SJCRH30 (cell line): ENCODE measurements around the gene ERCC6L. TPM values are rescaled to one million over a fixed set of nuclear protein-coding genes. Genes with fewer than 3 reads are reported as not detected.

Source experiments
- DNase-seq, 2 experiments: peaks; one replicate each; pipeline ENCODE4 v3.0.0-alpha.2; 2015 to 2020
- H3K27ac ChIP-seq: fragments of 250-450 bp; sonication (Bioruptor Pico); 2 replicates; pipeline ENCODE4 v1.5.1; 2020; ENCODE audit warnings: mild to moderate bottlenecking, moderate library complexity
- H3K27me3 ChIP-seq: fragments of 250-450 bp; sonication (Bioruptor Pico); 2 replicates; pipeline ENCODE4 v1.5.1; 2020; ENCODE audit warnings: mild to moderate bottlenecking, moderate library complexity
- H3K36me3 ChIP-seq: fragments of 250-450 bp; sonication (Bioruptor Pico); 2 replicates; pipeline ENCODE4 v1.5.1; 2020; ENCODE audit warnings: mild to moderate bottlenecking, moderate library complexity
- H3K4me1 ChIP-seq: fragments of 250-450 bp; sonication (Bioruptor Pico); 2 replicates; pipeline ENCODE4 v1.5.1; 2020; ENCODE audit warnings: mild to moderate bottlenecking, moderate library complexity
- H3K4me3 ChIP-seq: fragments of 250-450 bp; sonication (Bioruptor Pico); 2 replicates; pipeline ENCODE4 v1.5.1; 2020; ENCODE audit warnings: mild to moderate bottlenecking, moderate library complexity
- H3K9me3 ChIP-seq: fragments of 250-450 bp; sonication (Bioruptor Pico); replicated peaks from 2 replicates; pipeline ENCODE4 v1.5.1; 2020; ENCODE audit warnings: mild to moderate bottlenecking, moderate library complexity
- total RNA-seq: library from RNA; depleted of rRNA; stranded (reverse); fragments of >200 nt; shearing (Covaris generic); gene quantifications from 2 replicates; pipeline ENCODE4 v1.2.3, GENCODE V29; 2014; rRNA removed

The ERCC6L gene
- total RNA-seq, 1 experiment from 2014 or later: 36.6 TPM

- no peak for DNase-seq
- Histone ChIP-seq H3K27me3 (no peaks in the 10 kb centered on the region), H3K27ac (no peak overlapping the region), H3K36me3 (no peaks in the 10 kb centered on the region), H3K4me3 (no peak overlapping the region), H3K4me1 (no peaks in the 10 kb centered on the region), H3K9me3 (no peaks in the 10 kb centered on the region)
Measured at GRCh38 chrX:72158773-72159172, 80.1 kb downstream of the ERCC6L start.

Other genes with a start within 250 kb of the ERCC6L start
- 0.18 and 0.20 TPM in 2 replicates for gene RTL5, start 107.1 kb downstream of the ERCC6L start, total RNA-seq
- gene PIN4, start 57.3 kb downstream of the ERCC6L start, total RNA-seq: 35.9 and 60.9 TPM in 2 replicates
- gene RPS4X, start 38.2 kb upstream of the ERCC6L start, total RNA-seq: 2,769 and 2,773 TPM in 2 replicates
- gene CITED1, start 66.9 kb upstream of the ERCC6L start, total RNA-seq: 8.1 TPM in 2 replicates